Adrenal gland (tissue), 12 donors: ENCODE data around the gene SYNE2. TPM values are rescaled to one million over a fixed set of nuclear protein-coding genes. Genes with fewer than 3 reads are reported as not detected.
"Not testable (repeated sequence)": the region's sequence is repeated elsewhere in the genome, so short reads cannot be mapped to it uniquely, and the experiment has no call there.

ENCODE experiments used
- DNase-seq, 7 donors: peaks; one replicate each; pipeline ENCODE4 v3.0.0-alpha.2; 2019 to 2020
- H3K27ac ChIP-seq, 5 donors: fragments of 200-600 bp; sonication (generic) in 4 of 5; 1 replicate in 3 of 5; 2 replicates in 2 of 5; pipeline versions ENCODE4 v1.5.1 to v1.8.0; 2016 to 2020; ENCODE audit warnings: mild to moderate bottlenecking in 1 of 5
- H3K27me3 ChIP-seq: fragments of 200-600 bp; 2 replicates; pipeline ENCODE4 v1.8.0; 2021
- H3K36me3 ChIP-seq, 2 donors: fragments of 200-600 bp; replicated peaks in 1 of 2; 1 replicate in 1 of 2; 2 replicates in 1 of 2; pipeline versions ENCODE4 v1.5.1 to v1.8.0; 2018 to 2022
- H3K4me1 ChIP-seq, 2 donors: fragments of 200-600 bp; replicated peaks in 1 of 2; 1 replicate in 1 of 2; 2 replicates in 1 of 2; pipeline versions ENCODE4 v1.5.1 to v1.8.0; 2018 to 2021
- H3K4me3 ChIP-seq, 4 donors: fragments of 200-600 bp; sonication (generic) in 3 of 4; one replicate each; pipeline ENCODE4 v1.5.1; 2016 to 2018
- H3K9me3 ChIP-seq, 3 donors: fragments of 200-600 bp; sonication (generic) in 1 of 3; replicated peaks in 1 of 3; 1 replicate in 2 of 3; 2 replicates in 1 of 3; pipeline versions ENCODE4 v1.5.1 to v1.8.0; 2016 to 2021
- CTCF ChIP-seq, 6 experiments: fragments of 450-650 bp in 4 of 6; fragments of 200-600 bp in 2 of 6; sonication (generic) in 1 of 6; IDR thresholded peaks; 1 replicate in 5 of 6; 2 replicates in 1 of 6; pipeline versions ENCODE4 v1.5.1 to v1.8.0; 2016 to 2021; ENCODE audit warnings: antibody characterized with exemption in 6 of 6, mild to moderate bottlenecking in 2 of 6, moderate library complexity in 1 of 6
- POLR2A ChIP-seq, 2 donors: fragments of 450-650 bp; IDR thresholded peaks; one replicate each; pipeline ENCODE4 v1.6.1; 2017; ENCODE audit warnings: antibody characterized with exemption in 2 of 2, mild to moderate bottlenecking in 2 of 2, moderate library complexity in 1 of 2
- WGBS, 4 donors: extraction: QIAGEN DNeasy Blood & Tissue Kit in 2 of 4; methylation state at CpG; one replicate each; pipeline versions ENCODE4 v1.1.5 to v1.1.7; 2013 to 2017; 5-methylcytosine and 5-hydroxymethylcytosine counted together
- intact Hi-C, 2 donors: fragments of 100-400 bp; cut with DNase I; formaldehyde crosslinking; loops; one replicate each; pipeline versions ENCODE4 v1.14.1 to v1.15.0; 2022 to 2023
- polyA plus RNA-seq, 3 donors: library from polyadenylated mRNA; stranded (reverse); fragments of 200-250 nt in 2 of 3; fragments of 350-450 nt in 1 of 3; fragmentation: Illumina TruSeq in 1 of 3; extraction: RNeasy Lipid Tissue Mini Kit (QIAGEN cat#74804) in 1 of 3; gene quantifications; one replicate each; pipeline ENCODE4 v1.2.3, GENCODE V29; 2013 to 2014
- total RNA-seq, 9 donors: library from RNA; depleted of rRNA in 4 of 9; stranded (reverse); fragments of >200 nt in 4 of 9; fragments of 120-200 nt in 1 of 9; fragmentation: NEBNext Ultra II Directional in 1 of 9; extraction: Animal tissue kit (Norgen Biotek cat#: 25700) in 1 of 9; gene quantifications; one replicate each; pipeline versions ENCODE4 v1.1.0 to v1.2.4, GENCODE V29; 2013 to 2023
- donor health status: healthy with polysubstance abuse.
- donor health status: Bipolar disorder and iron deficiency.
- donor health status: DM: yes; HTN: yes; CAD: no.
- donor health status: DM: no; HTN: no; CAD: no.
- donor health status: DM: no; HTN: no; CAD: no.
- donor health status: DM: yes; HTN: yes; CAD: no.

SYNE2 gene
- total and polyA plus RNA-seq, 12 donors: 21.4 to 140 (median 56.1) TPM

GRCh38 chr14:64210216-64210615 is 357.4 kb downstream of the SYNE2 start:
- no peaks in the 10 kb centered on the region for H3K9me3 ChIP-seq
- no peak for TF ChIP-seq CTCF (IDR thresholded peaks at IDR 0.05)
- H3K27me3 ChIP-seq: no peaks in the 10 kb centered on the region
- no peaks in the 10 kb centered on the region for H3K4me1 ChIP-seq
- no peak overlapping the region for H3K4me3 ChIP-seq
- WGBS, 4 donors: 89 to 96% (median 92%) methylated on average over 12 of the region's 12 CpGs
- no peak overlapping the region for H3K27ac ChIP-seq
- H3K36me3 ChIP-seq: peaks cover 0 to 61% of the 10 kb centered on the region in 2 donors
- DNase-seq: no peak
- intact Hi-C loops: no loop called here

- H3K4me1 ChIP-seq, intact Hi-C loops, H3K9me3 ChIP-seq, H3K4me3 ChIP-seq, H3K27ac ChIP-seq, H3K27me3 ChIP-seq: not testable (repeated sequence)
- peaks cover 0 to 65% of the 10 kb centered on the region in 2 donors for H3K36me3 ChIP-seq
- DNase-seq: peak in 1 of 7 donors; percentile 12
- WGBS, 4 donors: 89 to 94% (median 92%) methylated on average over 6 of the region's 6 CpGs
These were observed 358.1 kb downstream of the SYNE2 start for GRCh38 chr14:64210912-64211311.

- no peaks in the 10 kb centered on the region for H3K27me3 ChIP-seq
- H3K9me3 ChIP-seq: no peaks in the 10 kb centered on the region
- H3K4me3 ChIP-seq: no peak overlapping the region
- TF ChIP-seq POLR2A (IDR thresholded peaks at IDR 0.05) (no peak), CTCF (IDR thresholded peaks at IDR 0.05) (no peak)
- intact Hi-C loops: no loop called here
- peaks cover 0 to 7% of the 10 kb centered on the region in 2 donors for H3K4me1 ChIP-seq
- peaks cover 0 to 77% of the 10 kb centered on the region in 2 donors for H3K36me3 ChIP-seq
- DNase-seq: peak in 1 of 7 donors; percentile 15
- H3K27ac ChIP-seq: no peak overlapping the region
- 95 to 98% (median 97%) methylated on average over 8 of the region's 8 CpGs for WGBS, 4 donors
These were observed 359.9 kb downstream of the SYNE2 start for GRCh38 chr14:64212666-64213065.

GRCh38 chr14:64213086-64213485 is 360.3 kb downstream of the SYNE2 start:
- Histone ChIP-seq H3K4me1 (peaks cover 0 to 11% of the 10 kb centered on the region in 2 donors), H3K9me3 (no peaks in the 10 kb centered on the region)

More at GRCh38 chr14:64213086-64213485, 360.3 kb downstream of the SYNE2 start:
- no peak for DNase-seq
- intact Hi-C loops: no loop called here
- H3K27ac ChIP-seq: no peak overlapping the region
- H3K27me3 ChIP-seq: no peaks in the 10 kb centered on the region
- H3K36me3 ChIP-seq: peaks cover 0 to 81% of the 10 kb centered on the region in 2 donors
- no peak for TF ChIP-seq CTCF (IDR thresholded peaks at IDR 0.05)
- no peak for TF ChIP-seq POLR2A (IDR thresholded peaks at IDR 0.05)
- WGBS, 4 donors: 92 to 97% (median 94%) methylated on average over 5 of the region's 5 CpGs
- H3K4me3 ChIP-seq: no peak overlapping the region
